ENCODE data around the gene MYO18B. TPM values are rescaled to one million over a fixed set of nuclear protein-coding genes. Genes with fewer than 3 reads are reported as not detected.

MYO18B gene
- polyA plus RNA-seq, 1 donor (not counting 4 experiments of a cell fraction or from before 2014, with no cell fraction given): not detected

- Histone ChIP-seq H3K9me1 (ENCODE audit: control insufficient read depth, extremely low read depth, insufficient read depth, low read length) (no peaks in the 10 kb centered on the region), H3K9ac (ENCODE audit: control insufficient read depth, extremely low read depth, insufficient read depth, low read length) (no peak overlapping the region), H2AFZ (ENCODE audit: control insufficient read depth, low read length) (no peak overlapping the region), H3K36me3 (ENCODE audit: control insufficient read depth in 2 of 2, extremely low read depth in 1 of 2, insufficient read depth in 2 of 2, low read length in 2 of 2) (no peaks in the 10 kb centered on the region), H3K4me3 (ENCODE audit: control insufficient read depth in 2 of 3, extremely low read depth in 1 of 3, insufficient read depth in 2 of 3, low read depth in 1 of 3, low read length in 3 of 3) (no peak overlapping the region), H3K27me3 (ENCODE audit: control insufficient read depth, extremely low read depth, insufficient read depth, low read length) (no peaks in the 10 kb centered on the region), H3K4me2 (ENCODE audit: control insufficient read depth, extremely low read depth, insufficient read depth, low read depth, low read length) (no peak overlapping the region), H3K4me1 (ENCODE audit: control insufficient read depth, extremely low read depth, insufficient read depth, low read length) (no peaks in the 10 kb centered on the region), H3K9me3 (ENCODE audit: control insufficient read depth, low read depth, low read length) (no peaks in the 10 kb centered on the region), H4K20me1 (ENCODE audit: control insufficient read depth, extremely low read depth, insufficient read depth, low read length) (no peaks in the 10 kb centered on the region), H3K27ac (ENCODE audit: control insufficient read depth, insufficient read depth, low read length) (no peak overlapping the region), H3K79me2 (ENCODE audit: control insufficient read depth, insufficient read depth, low read length) (no peaks in the 10 kb centered on the region)
- TF ChIP-seq CTCF (optimal IDR thresholded peaks at IDR 0.05 in 1 of 3, IDR thresholded peaks at IDR 0.05 in 1 of 3, conservative IDR thresholded peaks at IDR 0.05 in 1 of 3; ENCODE audit: extremely low read depth in 1 of 3, insufficient read depth in 2 of 3, low read length in 3 of 3): no peak
- TF ChIP-seq EZH2 (IDR thresholded peaks at IDR 0.05; ENCODE audit: low read length): no peak
- DNase-seq (ENCODE audit: low read depth, low spot score) (no peak), FAIRE-seq (no peak)
- dilution Hi-C loops (cut with MboI; ENCODE audit: extremely low pct_ligation_motif_present, low sequenced_read_pairs): no loop called here
These were observed 308.1 kb downstream of the MYO18B start for GRCh38 chr22:26050079-26050478.

- no peaks in the 10 kb centered on the region for H3K79me2 ChIP-seq (ENCODE audit: control insufficient read depth, insufficient read depth, low read length)
- H2AFZ ChIP-seq (ENCODE audit: control insufficient read depth, low read length): no peak overlapping the region
- TF ChIP-seq EZH2 (IDR thresholded peaks at IDR 0.05; ENCODE audit: low read length) (no peak), CTCF (optimal IDR thresholded peaks at IDR 0.05 in 1 of 3, IDR thresholded peaks at IDR 0.05 in 1 of 3, conservative IDR thresholded peaks at IDR 0.05 in 1 of 3; ENCODE audit: extremely low read depth in 1 of 3, insufficient read depth in 2 of 3, low read length in 3 of 3) (no peak)
- no peak overlapping the region for H3K9ac ChIP-seq (ENCODE audit: control insufficient read depth, extremely low read depth, insufficient read depth, low read length)
- no peak overlapping the region for H3K4me2 ChIP-seq (ENCODE audit: control insufficient read depth, extremely low read depth, insufficient read depth, low read depth, low read length)
- H3K27me3 ChIP-seq (ENCODE audit: control insufficient read depth, extremely low read depth, insufficient read depth, low read length): no peaks in the 10 kb centered on the region
- no peaks in the 10 kb centered on the region for H3K9me3 ChIP-seq (ENCODE audit: control insufficient read depth, low read depth, low read length)
- FAIRE-seq (no peak), DNase-seq (ENCODE audit: low read depth, low spot score) (no peak)
- H3K4me1 ChIP-seq (ENCODE audit: control insufficient read depth, extremely low read depth, insufficient read depth, low read length): no peaks in the 10 kb centered on the region
- dilution Hi-C loops (cut with MboI; ENCODE audit: extremely low pct_ligation_motif_present, low sequenced_read_pairs): no loop called here
- no peak overlapping the region for H3K27ac ChIP-seq (ENCODE audit: control insufficient read depth, insufficient read depth, low read length)
- H3K9me1 ChIP-seq (ENCODE audit: control insufficient read depth, extremely low read depth, insufficient read depth, low read length): no peaks in the 10 kb centered on the region
- H3K4me3 ChIP-seq (ENCODE audit: control insufficient read depth in 2 of 3, extremely low read depth in 1 of 3, insufficient read depth in 2 of 3, low read depth in 1 of 3, low read length in 3 of 3): no peak overlapping the region
- no peaks in the 10 kb centered on the region for H4K20me1 ChIP-seq (ENCODE audit: control insufficient read depth, extremely low read depth, insufficient read depth, low read length)
- H3K36me3 ChIP-seq (ENCODE audit: control insufficient read depth in 2 of 2, extremely low read depth in 1 of 2, insufficient read depth in 2 of 2, low read length in 2 of 2): no peaks in the 10 kb centered on the region
These were observed 311.8 kb downstream of the MYO18B start for GRCh38 chr22:26053737-26054316.

Measured in keratinocyte (primary cell).